AG04449 (cell line): ENCODE data around the gene CSF1.

ENCODE experiments used
- CTCF ChIA-PET: fragments of 350-600 bp; formaldehyde crosslinking; extraction: SDS; loops from one replicate; lab custom pipeline; 2021; ENCODE audit warnings: antibody characterized with exemption; lab: Yijun Ruan, JAX
- POLR2A ChIA-PET: fragments of 400-600, 350-600 bp; formaldehyde crosslinking; extraction: SDS; loops from one replicate; lab custom pipeline; 2020; ENCODE audit warnings: antibody characterized with exemption, inconsistent platforms; lab: Yijun Ruan, JAX
- DNase-seq: peaks from one replicate; pipeline ENCODE4 v3.0.0-alpha.2; 2010; ENCODE audit warnings: low read depth, low spot score
- H3K4me3 ChIP-seq: 2 replicates; pipeline ENCODE4 v1.5.1; 2011; ENCODE audit warnings: low read depth, mild to moderate bottlenecking, control low read depth, low read length
- TF ChIP-seq, protein P1 (sequence below): IDR thresholded peaks from one replicate; pipeline ENCODE4 v1.5.1; 2011; ENCODE audit warnings: mild to moderate bottlenecking, moderate library complexity, low read length, control low read depth, inconsistent platforms; ENCODE audit not compliant: insufficient read depth; ENCODE audit errors: missing control alignments

Gene CSF1

GRCh38 chr1:109978761-109979488 is 68.3 kb downstream of the CSF1 start:
- no peak for DNase-seq
- ChIA-PET CTCF (interaction anchor here (0.8 to 18.3 kb wide), 11 partner anchors 16 to 339 kb away, joined by 3 to 1425 read pairs (median 4); no protein-coding TSS in a partner anchor), POLR2A (interaction anchor here (1.1 kb wide), 1 partner anchor 204 kb away, joined by 3 read pairs; no protein-coding TSS in a partner anchor)
- no peak overlapping the region for H3K4me3 ChIP-seq
- TF ChIP-seq, protein P1, sequence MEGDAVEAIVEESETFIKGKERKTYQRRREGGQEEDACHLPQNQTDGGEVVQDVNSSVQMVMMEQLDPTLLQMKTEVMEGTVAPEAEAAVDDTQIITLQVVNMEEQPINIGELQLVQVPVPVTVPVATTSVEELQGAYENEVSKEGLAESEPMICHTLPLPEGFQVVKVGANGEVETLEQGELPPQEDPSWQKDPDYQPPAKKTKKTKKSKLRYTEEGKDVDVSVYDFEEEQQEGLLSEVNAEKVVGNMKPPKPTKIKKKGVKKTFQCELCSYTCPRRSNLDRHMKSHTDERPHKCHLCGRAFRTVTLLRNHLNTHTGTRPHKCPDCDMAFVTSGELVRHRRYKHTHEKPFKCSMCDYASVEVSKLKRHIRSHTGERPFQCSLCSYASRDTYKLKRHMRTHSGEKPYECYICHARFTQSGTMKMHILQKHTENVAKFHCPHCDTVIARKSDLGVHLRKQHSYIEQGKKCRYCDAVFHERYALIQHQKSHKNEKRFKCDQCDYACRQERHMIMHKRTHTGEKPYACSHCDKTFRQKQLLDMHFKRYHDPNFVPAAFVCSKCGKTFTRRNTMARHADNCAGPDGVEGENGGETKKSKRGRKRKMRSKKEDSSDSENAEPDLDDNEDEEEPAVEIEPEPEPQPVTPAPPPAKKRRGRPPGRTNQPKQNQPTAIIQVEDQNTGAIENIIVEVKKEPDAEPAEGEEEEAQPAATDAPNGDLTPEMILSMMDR, result no peak

DNA sequence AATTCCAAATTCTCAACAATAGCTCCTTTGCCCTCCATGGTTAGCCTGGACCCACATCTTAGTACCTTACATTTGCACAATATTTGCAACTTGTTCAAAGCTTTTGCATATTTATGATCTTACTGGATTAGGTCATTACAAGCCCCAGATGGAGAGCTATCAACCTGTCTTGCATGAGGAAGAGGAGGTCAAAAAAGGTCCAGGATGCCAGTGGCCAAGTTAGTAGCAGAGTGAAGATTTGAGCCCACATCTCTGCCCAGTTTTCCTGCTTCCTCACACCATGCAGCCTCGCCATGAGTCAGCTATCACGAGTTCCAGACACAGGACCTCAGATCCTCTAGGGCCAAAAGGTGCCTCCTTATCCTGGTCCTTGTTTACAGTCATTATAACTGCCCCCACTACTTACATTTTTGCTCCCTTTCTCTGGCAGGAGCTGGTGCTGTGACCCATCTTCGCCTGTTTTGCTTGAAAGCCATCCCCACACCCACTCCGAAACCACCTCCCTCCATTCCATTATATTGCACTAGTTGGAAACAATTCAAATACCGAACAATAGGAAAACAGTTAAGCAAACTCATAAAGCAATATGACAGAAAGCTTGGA is 68.9 kb downstream of the CSF1 start:
- no peak for DNase-seq
- ChIA-PET CTCF (interaction anchor here (0.8 to 18.3 kb wide), 14 partner anchors 13 to 433 kb away, joined by 3 to 1425 read pairs (median 4); no protein-coding TSS in a partner anchor), POLR2A (interaction anchor here (1.1 kb wide), 1 partner anchor 204 kb away, joined by 3 read pairs; no protein-coding TSS in a partner anchor)
- TF ChIP-seq, protein P1, result no peak
- H3K4me3 ChIP-seq, result no peak overlapping the region
